Head of caudate nucleus (tissue), 42 donors: ENCODE data around the gene C10orf95.
"Not testable (repeated sequence)": the region's sequence is repeated elsewhere in the genome, so short reads cannot be mapped to it uniquely, and the experiment has no call there.

ENCODE experiments used
- DNase-seq, 42 donors: peaks; one replicate each; pipeline versions ENCODE4 v3.0.0 to v3.0.0-alpha.2; 2020 to 2021; ENCODE audit warnings: mixed read lengths in 7 of 42
- intact Hi-C: fragments of 100-400 bp; cut with DNase I; formaldehyde crosslinking; loops from one replicate; pipeline ENCODE4 v1.15.0; 2022

The C10orf95 gene

DNA sequence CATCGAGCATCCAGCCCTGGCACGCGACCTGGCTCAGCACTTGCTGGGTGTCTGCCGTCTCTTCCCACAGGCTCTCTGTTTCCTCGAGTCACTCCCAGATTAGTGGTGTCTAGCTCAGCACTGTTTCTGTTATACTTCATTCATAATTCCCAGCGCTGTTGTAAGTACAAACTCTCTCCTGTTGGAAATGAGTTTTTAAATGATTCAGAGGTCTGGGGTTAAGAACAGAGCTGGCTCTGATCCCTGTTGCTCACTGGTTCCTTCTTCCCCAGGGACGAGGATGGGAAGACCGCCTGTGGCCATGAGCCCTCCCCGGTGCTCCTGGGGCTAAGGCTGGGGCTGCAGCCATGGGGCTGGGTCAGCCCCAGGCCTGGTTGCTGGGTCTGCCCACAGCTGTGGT is 17.3 kb upstream of the C10orf95 start:
- no peak for DNase-seq
- intact Hi-C loops, result no loop called here

DNA sequence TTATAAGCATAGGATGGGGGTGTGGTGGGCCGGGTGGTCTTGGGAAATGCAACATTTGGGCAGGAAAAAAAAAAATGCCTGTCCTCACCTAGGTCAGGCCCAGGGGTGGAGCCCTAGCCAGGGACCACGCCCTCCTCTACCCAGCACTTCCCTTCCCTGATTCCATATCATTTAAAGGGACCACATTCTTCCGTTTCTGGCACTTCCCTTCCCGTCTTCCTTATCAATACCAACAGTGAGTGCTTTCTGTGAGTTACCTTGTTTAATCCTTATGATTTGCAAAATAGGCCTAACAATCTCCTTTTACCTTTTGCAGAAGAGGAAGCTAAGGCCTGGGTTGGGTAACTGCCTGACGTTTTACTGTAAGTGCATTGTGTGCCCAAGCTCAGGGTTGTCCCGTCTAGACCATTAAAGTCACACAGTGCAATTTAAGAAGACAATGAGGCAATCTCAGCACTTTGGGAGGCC is 16.7 kb upstream of the C10orf95 start:
- no peak for DNase-seq
- intact Hi-C loops, result no loop called here

- intact Hi-C loops, result no loop called here
These were observed 16.0 kb upstream of the C10orf95 start for GRCh38 chr10:102467318-102467717.

DNA sequence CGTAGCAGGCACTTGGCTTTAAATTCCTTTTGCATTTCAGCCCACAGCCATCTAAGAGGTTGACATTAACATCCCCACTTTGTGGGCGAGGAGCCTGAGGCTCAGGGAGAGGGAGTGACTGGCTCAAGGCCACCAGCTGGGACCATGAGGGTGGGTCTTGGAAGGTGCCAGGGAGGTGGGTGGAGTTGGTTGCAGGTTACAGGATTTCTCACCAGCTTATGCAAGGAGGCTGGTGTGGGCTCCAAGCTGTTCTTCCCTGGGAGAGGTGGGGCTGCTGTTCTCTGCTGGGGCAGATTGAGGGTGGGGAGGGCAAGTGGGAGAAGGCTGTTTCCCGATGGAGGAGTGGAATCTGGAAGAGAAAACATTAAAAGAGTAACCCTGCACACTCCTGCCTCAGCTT is 14.1 kb upstream of the C10orf95 start:
- peak in 37 of 42 donors; percentile 26 to 88 (median 58) for DNase-seq

More at GRCh38 chr10:102467318-102467717, 16.0 kb upstream of the C10orf95 start:
- no peak for DNase-seq

DNA sequence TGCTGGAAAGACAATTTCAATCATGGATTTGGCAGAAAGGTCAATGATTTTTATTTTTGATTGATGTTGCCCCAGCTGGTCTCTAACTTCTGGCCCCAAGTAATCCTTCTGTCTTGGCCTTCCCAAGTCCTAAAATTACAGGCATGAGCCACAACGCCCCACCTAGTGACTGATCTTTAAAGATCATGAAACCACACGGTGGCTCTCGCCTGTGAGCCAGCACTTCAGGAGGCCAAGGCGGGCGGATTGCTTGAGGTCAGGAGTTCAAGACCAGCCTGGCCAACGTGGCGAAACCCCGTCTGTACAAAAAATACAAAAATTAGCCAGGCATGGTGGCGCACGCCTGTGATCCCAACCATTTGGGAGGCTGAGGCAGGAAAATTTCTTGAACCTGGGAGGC is 12.6 kb upstream of the C10orf95 start:
- intact Hi-C loops, result loop anchor here (5.0 kb wide), 1 partner anchor 42 kb away; the partner anchor contains the start of gene FBXL15
- no peak for DNase-seq

More for the DNA sequence above, 14.1 kb upstream of the C10orf95 start:
- intact Hi-C loops, result no loop called here

GRCh38 chr10:102462512-102463054 is 11.2 kb upstream of the C10orf95 start:
- intact Hi-C loops, result loop anchor here (5.0 kb wide), 1 partner anchor 40 kb away; the partner anchor contains the start of gene FBXL15
- DNase-seq, result no peak

DNA sequence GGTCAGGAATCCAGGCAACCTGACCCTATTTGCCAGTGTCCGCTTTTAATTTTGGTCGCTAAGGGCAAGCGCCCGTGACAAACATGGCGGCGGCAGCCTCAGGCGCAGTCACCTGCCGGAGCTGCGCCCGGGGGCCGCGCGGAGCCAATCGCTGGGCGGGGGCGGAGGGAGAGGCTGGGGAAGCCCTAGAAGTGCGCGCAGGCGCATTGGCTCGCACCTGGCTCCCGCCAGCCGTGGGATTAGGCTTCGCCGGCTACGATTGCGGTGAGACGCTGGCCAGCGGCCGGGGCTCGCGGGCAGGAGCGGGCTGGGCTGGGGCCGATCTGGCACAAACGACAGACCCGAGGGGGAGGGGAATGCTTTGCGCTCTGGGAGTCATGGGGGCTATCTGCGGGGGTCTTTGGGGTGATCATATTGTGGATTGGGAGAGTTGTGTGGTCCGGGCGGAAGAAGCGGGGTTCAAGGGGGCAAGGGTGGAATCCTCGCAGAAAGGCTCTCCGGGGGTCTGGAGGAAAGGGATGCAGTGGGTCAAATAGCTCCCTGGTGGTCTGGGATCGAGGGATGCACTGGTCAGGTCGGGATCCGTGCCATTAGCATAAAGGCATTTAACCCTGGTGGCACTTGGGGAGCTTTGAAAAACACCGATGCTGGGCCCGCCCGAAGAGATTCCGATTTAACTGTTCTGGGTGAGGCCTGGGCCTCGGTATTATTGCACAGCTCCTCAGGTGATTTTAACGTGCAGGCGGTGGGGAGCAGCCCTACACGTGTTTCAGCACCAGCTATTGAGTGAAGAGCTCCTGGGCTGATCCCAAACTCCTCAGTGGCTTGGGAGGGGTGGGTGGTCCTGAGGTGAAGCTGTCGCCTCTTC is 10.1 kb upstream of the C10orf95 start:
- intact Hi-C loops, result loop anchor here (5.0 kb wide), 1 partner anchor 39 kb away; the partner anchor contains the start of gene FBXL15
- DNase-seq, result peak; percentile 76 to 96 (median 92)

GRCh38 chr10:102460836-102461186 is 9.5 kb upstream of the C10orf95 start:
- DNase-seq, result peak in 4 of 42 donors; percentile 13 to 45 (median 25)
- intact Hi-C loops, result loop anchor here (5.0 kb wide), 1 partner anchor 39 kb away; the partner anchor contains the start of gene FBXL15

GRCh38 chr10:102458656-102459055 is 7.3 kb upstream of the C10orf95 start:
- intact Hi-C loops, result no loop called here
- DNase-seq, result no peak

DNA sequence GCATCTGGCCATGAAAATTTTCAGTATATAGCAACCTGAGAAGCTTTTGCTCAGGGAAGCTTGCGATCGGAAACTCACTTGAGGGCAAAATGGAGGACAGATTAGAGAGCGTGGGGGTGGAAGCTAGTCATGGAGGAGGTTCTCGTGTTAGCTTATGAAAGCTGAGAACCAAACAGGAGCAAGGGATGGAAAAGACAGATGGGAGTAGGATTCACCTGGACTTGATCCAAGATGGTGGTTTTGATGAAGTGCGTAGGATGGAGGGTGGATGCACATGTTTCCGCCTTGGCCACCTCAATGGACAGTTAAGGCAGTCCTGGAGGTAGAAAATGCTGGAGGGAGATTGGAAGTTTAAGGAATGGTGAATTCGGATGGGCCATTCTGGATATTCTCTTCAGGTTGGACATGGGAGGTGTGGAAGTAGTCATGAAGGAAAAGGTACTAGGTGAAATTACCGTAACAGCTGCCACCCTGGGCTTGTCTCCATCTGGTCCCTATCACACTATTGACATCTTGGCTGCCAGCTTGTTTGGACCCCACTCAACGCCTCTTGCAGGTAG is 6.3 kb upstream of the C10orf95 start:
- intact Hi-C loops, result no loop called here
- DNase-seq, result no peak

DNA sequence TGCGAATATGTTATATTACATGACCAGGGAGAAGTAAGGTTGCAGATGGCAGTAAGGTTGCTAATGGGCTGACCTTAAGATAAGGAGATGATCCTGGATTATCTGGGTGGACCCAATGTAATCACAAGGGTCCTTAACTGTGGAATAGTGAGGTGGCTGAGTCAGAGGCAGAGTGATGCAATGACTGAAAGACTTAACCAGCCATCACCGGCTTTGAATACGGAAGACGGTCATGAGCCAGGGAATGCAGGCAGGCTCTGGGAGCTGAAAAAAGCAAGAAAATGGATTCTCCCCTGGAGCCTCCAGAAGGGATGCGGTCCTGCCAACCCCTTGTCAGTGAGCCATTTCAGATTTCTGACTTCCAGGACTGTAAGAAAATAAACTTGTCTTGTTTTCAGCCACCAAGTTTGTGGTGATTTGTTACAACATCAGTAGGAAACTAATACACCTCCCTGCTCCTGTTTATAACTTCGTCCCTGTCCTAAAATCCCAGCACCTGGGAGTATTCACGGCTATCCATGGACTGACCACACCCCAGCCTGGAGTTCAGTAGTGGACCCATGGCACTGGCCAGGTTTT is 4.6 kb upstream of the C10orf95 start:
- intact Hi-C loops, result no loop called here
- no peak for DNase-seq

GRCh38 chr10:102454662-102455487 is 3.5 kb upstream of the C10orf95 start:
- intact Hi-C loops, DNase-seq: not testable (repeated sequence)

DNA sequence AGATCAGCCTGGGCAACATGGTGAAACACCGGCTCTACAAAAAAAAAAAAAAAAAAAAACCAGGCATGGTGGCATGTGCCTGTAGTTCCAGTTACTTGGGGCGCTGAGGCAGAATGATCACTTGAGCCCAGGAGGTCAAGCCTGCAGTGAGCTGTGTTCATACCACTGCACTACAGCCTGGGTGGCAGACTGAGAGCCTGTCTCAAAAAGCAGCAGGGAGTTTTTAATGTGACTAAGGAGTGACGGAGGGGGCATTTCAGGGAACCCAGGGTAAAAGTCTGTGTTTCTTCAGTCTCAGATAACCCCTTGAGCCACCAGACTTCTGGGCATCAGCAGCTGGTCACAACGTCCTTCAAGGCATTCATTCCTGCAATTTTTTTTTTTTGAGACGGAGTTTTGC is 2.2 kb upstream of the C10orf95 start:
- no peak for DNase-seq
- intact Hi-C loops, result no loop called here

DNA sequence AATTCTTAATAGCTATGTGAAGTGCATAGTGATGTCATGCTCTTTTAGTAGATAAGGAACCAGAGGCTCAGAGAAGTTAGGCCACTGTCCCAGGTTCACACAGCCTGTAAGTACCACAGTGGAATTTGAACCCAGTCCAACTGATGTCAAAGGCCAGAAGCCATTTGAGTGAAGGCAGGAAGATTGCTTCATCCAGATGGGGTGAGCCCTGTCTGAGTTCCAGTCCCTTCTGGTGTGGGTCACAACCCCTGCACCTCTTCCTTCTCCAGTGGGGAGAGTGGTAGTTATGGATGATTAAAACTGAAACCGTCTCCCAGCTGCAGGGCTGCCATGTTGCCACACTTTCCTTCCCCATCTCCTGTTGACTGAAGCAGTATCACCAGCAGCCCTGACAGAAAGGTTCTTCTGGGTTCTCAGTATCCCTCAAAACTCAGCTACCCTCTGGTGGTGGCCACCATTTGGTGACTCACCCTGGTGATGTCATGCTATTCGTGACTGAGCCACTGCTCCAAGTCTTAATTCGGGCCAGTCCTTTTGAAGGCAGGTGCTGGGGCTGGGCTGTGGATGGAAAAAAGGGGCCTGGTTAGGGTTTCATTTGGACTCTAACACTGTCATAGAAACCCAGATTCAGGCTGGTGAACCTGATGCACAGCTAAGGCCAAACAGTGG is 1.5 kb upstream of the C10orf95 start:
- intact Hi-C loops, result no loop called here
- DNase-seq, result peak in 22 of 42 donors; percentile 12 to 71 (median 34)

GRCh38 chr10:102450374-102451104 is 804 bp downstream of the C10orf95 start:
- DNase-seq, result peak; percentile 44 to 93 (median 84)
- intact Hi-C loops, result no loop called here

- DNase-seq, result peak in 1 of 42 donors; percentile 21
- intact Hi-C loops, result no loop called here
These were observed 1.3 kb downstream of the C10orf95 start for GRCh38 chr10:102450124-102450373.

- intact Hi-C loops, result no loop called here
- DNase-seq, result peak; percentile 57 to 94 (median 79)
These were observed 1.8 kb downstream of the C10orf95 start for GRCh38 chr10:102449321-102450123.
